Fibroblast of the conjunctiva (primary cell): ENCODE results near the gene FRMD4A.
A peak's percentile ranks its signal among the peaks of the same experiment; 100 is the strongest.

Experiments
- DNase-seq: peaks from one replicate; pipeline ENCODE4 v3.0.0-alpha.2; 2010; ENCODE audit warnings: low read depth

Gene FRMD4A

DNA sequence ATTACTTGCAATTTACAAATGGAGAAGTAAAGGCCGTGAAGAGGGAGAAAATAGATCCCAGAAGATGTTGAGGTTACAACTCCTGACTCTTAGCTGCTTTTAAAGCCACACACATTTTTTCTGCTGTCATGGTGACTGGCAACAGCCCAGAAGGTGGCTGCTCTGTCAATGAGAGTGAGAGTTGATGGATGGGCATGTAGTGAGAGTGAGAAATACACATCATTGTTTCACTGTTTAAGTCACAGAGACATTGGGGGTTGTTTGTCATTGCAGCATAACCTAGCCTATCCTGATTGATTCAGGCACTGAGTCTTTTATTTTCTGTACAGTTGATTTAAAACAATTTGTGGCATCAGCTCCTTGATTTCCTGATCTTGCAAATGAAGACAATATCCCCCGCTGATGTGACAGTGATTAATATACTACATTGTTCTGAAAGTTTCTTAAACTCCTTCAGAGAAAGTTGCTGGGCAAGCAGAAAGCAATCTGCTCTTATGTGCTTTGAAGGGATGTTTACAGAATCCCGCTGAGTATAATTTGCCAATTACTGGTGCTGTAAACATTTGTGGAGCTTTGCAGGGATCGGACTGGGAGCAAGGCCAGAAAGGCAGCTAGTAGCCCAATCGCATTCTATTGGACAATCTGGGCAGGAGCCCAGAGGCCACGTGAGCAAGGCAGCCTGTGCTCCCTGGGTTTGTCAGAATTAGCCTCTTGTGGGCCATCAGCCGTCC is 514.4 kb downstream of the FRMD4A start:
- peak; percentile 72 for DNase-seq

DNA sequence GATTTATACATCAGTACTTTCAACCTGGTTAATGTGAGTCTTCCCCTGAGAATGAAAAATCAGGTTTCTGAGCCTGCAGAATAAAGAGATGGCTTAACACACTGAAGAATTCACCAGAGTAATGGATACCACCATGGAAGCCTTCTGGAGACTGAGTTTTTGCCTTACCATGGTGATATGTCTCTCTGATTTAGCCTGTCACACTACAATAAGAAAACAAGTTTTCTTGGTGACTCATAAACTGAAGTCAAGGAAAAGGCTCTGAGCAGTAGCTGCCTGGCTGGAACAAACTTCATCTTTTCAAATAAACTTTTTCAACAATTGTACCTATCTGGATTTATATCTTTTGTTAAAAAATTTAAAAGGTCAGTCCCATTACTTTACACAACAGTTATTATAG is 515.0 kb downstream of the FRMD4A start:
- no peak for DNase-seq

DNA sequence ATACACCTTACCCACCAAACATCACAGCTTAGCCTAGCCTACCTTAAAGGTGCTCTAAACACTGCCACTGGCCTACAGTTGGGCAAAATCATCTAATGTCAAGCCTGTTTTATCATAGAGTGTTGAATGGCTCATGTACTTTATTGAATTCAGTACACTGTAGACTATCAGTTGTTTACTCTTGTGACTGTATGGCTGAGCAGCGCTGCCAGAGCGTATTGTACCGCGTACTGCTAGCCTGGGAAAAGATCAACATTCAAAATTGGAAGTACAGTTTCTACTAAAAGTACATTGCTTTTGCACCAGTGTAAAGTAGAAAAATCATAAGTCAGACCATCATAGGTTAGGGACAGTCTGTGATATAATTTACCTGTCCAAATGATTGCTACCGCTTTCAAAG is 517.2 kb downstream of the FRMD4A start:
- DNase-seq = no peak

DNA sequence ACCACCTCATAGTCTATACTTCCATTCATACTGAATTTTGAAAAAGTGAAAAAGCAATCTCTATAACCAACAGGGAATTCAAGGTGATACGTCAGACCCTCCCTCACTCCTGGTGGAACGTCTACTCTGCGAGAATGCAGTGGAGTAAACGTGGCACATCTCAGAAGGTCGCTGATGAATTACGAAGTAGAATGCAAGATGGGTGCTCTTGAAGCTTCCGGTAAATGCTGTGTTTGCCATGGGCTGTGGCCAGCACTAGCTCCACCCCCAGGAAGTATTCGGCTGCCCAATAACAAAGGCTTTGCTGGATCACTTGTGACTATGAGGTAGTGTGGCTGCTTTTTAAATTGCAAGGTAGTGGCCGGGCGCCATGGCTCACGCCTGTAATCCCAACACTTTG is 517.9 kb downstream of the FRMD4A start:
- no peak for DNase-seq

DNA sequence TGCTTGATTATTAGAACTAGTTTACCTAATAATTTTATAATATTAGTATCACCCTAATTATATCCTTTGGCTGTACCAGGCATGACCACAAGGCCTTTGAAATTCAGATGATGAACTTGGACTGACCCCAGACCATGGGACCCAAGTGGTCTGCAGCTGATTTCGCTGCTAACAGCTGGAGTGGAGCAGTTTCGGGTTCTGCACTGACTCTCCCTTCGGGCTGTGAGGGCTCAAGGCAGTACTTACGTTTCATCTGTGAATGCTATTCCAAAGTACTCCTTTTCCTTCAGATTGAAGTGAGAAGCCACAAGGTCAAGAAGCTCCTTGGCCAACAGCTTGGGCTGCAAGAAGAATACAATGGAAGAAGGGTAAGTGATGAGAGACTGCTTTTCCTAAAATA is 520.2 kb downstream of the FRMD4A start:
- DNase-seq = no peak

DNA sequence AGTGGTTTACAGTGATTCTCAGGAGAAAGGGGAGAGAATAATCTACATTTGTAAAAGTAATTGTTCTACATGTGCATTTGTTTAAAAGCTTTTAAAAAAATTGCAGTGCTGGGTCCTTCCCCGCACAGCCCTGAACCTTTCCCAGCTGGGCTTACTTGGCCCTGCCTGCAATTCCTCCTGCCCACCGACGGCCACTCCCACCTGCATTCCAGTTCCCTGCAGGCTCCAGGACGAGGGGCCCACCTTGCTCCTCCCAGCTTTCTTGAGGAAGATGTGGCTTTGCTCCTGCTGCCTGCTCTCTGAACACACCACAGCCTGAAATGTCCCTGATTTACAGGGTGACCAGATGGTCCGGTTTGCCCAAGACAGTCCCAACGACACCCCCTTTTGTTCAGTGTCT is 521.3 kb downstream of the FRMD4A start:
- no peak for DNase-seq

DNA sequence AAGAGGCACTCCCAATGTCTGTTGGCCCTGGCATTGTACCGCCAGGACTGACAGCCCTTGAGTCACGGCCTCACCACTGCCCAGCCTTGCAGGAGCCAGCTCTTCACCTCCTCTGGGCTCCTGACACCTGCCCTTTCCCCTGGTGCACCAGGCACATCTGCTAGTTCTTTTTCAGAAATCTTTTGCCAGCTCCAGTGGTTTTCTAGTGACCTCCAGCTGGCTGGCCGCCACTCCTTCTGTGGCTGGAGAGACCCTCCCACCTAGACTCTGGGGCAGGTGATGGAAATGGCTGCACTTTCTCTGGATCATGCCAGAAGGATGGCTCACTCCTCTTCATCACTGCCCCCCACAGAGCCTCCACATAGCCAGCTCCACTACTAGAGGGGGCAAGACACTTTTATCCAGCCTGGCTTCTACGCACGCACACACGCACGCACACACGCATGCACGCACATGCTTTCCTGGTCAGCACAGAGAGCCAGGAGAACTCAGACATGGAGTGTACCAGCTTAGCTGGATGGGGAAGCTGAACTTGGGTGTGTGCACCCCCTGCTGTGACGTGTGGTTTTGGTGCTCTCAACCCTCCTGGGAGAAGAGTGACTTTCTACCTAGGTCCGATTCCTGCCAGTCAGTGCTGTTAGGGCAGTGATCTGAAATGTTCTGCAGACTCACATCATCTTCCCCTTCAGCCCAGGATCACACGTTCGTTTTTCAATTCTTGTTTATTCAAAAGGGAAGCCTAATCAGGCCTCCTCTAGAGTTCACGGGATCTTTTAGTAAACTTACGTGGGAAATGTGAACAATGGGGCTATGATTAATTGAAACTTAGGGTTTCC is 522.0 kb downstream of the FRMD4A start:
- DNase-seq = no peak

DNA sequence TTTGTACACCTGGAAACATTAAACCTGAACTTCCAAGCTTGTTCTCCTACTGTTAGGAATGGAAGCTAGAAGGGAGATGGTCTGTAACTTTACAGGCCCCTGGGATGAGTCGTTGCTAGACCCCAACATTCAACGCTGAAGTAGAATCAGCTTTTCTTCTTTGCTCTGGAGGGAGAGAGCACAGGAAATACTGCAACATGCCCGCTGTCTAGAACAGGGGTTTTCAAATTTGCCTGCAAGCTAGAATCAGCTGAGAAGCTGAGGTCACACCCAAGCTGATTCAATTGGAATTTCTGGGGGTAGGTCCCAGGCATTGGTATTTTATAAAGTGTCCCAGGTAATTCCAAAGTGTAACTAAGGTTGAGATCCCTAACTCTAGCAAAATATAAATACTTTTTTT is 524.3 kb downstream of the FRMD4A start:
- DNase-seq = no peak

DNA sequence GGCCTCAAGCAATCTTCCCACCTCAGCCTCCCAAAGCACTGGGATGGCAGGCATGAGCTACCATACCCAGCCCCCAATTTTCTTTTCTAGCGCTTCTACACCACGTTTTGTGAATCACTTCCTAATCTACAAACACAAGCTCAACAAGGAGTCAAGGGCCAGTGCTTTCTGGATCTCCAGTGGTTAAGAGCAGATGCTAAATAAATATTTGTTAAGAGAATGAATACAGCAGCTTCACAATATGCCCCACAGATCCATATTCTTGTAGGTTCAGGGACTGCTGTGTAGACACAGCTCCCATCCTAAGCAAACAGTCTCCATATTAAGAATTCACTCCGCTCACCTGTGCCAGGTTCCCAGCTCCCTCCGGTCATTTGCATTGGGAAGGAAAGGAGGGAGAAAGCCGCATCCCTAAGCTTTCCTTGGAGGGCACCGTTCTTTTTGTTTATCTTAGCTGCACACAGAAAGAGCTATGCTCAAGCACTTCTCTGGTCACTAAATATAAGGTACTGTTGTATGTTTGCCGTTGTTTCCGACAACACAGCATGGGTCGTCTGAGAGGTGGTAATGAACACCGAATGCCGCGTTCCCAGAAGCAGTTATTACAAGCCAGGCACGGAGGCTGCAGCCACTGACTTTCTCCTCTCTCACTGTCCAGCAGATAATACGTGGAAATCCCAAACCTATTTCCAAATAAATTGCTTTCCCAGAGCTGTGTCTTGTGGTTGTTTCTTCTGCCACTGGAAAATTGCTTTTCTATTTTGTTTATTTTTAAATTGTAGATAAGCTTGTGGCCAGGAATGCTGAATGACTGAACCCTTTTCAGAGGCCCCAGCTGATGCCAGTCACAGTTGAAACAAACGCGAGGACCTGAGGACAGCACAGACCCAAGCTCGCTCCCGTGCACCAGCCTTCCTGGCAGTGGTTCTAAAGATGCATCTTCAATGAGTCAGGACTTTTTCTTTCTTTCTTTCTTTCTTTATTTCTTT is 526.9 kb downstream of the FRMD4A start:
- DNase-seq = no peak

DNA sequence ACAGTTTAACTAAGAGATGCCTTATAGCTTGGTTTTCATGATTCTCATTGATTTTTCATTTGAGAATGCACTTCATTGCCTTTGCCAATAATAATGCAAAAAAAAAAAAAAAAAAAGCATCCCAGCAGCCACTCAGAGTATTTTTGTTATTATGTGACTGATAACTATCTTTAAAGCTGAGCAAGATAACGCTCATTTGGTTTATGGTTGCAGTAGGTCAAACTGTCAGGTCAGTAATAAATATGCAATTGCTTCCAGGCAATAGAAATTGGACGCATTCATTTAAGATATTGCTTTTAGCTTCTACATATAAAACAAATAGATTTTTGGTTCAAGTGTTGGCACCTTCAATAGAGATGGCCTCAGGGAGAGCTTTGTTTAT is 528.8 kb downstream of the FRMD4A start:
- no peak for DNase-seq

DNA sequence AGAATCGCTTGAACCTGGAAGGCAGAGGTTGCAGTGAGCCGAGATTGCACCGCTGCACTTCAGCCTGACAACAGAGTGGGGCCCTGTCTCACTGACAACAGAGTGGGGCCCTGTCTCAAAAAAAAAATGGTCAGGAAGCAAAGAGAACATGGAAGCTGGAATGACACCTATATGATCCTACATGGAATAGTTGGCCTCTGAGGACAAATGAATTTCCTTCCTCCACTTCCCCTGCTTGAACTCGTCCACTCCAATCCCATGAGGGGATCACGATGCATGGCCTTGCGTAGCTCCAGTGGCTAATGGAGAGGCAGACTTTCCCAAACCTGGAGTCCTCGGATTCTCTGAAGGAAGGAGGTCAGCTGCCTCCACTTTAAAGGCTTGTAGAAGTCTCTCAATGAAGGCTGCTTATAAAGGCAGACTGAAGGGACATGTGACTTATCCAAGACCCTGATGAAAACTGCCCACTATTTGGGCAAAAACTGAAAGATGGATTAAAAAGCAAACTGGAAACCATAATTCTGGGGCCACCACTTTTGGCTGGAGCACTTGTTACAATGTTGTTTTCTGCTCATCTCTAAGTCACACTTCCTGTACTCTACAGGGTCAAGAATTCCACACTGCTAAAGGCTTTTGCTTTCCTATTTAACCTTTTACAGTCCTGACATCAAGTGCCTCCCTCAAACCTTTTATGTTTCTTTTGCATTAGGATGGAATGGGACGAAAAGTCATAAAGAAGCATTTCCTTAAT is 529.4 kb downstream of the FRMD4A start:
- no peak for DNase-seq

DNA sequence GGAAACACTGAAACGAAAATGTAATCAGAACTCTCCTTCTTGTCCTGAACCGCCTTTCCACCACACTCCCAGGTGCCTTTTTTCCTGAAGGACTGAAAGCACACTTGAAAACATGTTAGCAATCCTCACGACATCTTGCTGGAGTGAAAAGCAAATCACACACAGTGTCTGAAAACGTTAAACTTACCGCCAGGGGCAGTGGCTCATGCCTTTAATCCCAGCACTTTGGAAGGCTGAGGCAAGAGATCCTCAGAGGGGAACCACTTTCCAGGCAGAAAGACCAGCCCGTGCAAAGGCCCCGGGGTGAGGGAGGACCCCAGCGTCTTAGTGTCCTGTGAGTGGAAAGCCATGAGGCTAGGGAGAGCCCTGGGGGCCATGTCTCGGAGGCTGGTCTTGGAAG is 533.6 kb downstream of the FRMD4A start:
- DNase-seq = no peak

DNA sequence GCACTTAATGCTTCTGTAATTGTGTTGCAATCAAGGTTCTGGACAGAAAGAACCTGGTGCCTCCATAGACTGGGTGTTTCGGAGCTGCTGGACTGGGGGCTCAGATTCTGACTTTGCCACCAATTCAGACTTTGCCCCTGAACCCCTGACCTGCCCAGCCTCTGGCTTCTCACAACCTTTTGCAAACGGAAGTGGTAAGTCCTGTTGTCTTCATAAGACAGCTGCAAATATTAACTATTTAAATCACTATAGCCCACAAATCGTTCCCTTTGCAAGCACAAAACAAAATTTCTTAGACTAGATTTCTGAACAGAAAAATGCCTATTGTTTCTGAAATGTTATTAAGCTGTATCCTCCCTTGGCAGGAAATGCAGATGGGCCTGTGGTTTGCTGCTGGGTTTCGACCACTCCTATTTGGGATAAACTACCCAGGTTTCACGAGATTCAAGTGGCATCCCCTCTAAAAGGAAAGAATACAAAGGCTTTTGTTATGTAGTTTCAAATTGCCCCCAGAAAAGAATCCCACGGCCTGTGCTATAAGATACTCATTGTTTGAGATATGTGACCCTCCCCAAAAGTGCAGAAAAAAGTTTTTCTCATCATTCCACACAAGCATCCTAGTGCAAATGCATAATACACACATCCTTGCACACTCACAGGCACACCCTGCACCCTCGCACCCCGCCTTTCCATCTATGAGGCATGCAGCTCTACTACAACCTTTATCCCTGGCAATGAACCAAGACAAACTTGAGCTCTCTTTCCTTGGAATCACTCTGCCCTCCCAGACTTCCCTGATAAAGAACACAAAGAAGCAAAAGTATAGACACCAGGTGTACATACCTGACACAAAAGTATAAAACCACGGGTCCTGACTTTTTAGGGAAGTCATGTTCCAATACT is 534.8 kb downstream of the FRMD4A start:
- no peak for DNase-seq

DNA sequence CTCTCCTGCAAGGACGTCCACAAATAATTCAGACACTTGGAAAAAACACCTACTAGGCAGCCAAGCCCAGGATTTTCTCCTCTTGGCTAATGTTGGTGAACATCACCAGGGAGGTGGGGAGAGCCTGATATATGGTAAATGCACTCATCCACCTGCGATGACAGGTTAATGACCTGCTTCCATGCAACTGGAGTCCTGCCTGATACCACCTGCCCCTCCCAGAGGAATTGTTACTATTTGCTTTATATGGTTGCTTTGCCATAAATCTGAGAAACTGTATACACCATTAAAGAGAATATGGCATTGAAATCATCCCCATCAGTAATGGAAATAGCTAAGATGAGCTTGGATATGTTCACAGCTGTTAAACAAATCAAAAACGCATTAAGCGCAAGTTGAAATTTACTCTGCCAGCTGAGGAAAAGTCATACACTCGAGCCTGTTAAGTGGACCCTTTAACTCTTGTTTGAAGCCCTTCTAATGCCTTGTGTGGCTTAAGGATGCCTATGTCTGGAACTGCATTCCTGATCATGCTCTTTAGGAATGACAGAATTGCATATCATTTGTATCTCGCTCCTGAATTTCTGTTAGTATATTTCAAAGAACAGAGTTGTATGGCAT is 535.6 kb downstream of the FRMD4A start:
- DNase-seq = no peak

DNA sequence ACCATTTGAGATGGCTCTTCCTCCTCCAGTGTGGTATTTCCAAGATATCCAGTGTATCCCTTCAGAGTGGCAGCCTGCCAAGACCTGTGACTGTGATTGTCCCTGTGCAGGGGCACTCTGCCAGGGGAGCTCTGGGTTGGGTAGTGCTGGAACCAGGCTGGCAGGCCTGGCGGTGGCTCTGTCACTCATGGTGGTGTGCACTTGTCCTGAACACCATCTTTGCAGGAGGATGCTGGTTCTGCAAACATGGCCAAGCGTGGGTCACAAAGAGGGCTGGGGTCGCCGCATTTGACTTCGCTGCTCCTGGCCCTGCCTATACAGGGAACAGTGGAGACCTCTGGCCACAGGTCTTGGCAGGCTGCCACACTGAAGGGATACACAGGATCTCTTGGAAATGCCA is 538.7 kb downstream of the FRMD4A start:
- DNase-seq = no peak

DNA sequence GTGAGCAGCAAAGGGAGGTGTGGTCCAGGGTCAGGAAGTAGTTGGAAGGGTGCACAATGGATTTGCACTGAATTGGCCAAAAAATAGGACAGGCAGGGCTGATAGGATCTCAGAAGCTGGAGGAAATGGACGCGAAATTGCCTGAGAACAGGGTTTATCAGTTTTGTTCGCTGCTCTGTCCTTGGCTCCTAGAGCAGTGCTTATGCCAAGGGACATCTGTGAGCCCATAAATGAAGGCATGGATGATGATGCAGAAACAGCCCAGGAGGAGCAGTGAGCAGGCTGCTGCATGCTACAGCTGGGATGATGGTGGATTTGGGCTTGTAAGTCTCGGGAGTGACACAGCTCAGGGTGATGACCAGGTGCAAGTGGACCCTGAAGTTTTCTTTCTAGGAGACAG is 539.2 kb downstream of the FRMD4A start:
- DNase-seq = no peak

DNA sequence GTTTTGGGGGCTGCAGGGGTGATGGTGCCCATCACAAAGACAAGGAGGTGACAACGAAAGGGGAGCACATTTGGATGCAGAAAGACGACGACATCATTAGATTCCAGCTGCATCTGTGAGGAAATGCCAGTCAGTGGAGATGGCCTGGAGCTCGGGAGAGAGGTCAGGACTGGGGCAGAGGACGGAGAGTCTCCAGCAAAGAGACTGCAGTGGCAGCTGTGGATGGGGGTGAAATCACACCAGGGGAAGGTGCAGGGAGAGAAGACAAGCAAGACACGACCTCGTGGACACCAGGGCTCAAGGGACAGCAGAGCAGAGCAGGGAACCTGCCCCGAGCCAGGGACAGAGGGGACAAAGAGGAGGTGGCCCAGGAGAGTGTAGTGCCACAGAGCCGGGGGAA is 540.5 kb downstream of the FRMD4A start:
- no peak for DNase-seq

DNA sequence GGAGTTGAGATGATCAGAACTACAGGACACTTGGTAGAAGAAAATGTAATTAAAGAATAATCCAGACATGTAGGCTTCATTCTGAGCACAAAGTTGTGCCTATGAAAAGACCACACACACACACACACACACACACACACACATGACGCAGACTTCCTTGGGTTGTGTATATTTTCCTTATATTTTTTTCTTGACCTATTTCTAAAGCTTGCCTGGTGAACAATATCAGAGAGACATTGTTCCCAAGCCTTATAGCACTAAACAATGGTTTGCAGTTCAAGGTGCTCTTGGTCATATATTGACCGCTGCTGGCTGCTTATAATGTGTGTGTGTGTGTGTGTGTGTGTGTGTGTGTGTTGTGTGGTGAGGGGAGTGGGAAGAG is 541.3 kb downstream of the FRMD4A start:
- no peak for DNase-seq

DNA sequence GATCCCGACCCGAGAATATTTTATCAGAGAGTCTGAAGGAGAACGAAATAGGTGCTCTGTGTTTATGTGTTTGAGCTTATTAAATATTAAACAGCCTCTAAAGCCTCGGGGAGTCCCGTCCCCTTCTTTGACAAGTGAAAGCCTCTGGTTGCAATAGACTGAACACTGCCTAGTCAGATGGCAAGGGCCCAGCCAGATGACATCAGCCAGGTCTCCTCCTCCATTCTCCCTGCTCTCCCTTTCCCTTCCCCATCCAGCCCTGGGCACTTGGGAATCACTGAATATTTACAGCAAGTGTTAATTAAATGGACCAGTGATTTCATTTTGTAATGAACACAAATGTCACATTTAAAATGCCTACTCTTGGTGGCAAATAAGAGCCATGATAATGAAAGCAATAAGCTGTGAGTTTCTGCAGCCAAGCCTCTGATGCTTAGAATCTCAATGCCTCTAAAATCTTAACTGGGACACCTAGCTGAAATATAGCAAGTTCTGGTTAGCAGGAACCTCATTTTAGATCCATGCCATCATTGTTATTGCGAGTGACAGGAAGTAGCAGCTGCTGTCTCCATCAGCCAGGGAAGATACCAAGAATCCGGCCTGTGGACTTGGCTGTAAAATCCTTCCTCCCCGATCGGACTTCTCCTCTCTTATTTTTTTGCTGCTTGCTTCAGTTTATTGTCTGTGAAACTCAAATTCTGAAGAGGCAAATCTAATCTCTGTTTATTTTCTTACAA is 541.8 kb downstream of the FRMD4A start:
- DNase-seq = no peak

DNA sequence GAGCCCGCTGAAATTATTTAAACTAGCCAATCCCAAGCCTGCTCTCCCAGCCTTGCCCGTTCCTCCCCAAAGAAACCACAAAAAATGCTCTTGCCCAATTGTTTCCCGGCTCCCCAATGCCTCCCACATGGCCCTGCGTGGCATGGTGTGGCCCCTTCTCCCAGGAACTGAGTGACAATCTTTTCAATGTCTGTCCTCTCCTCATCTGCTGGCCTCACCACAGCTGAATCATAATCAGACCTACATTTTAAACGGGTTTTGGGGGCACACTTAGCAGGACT is 542.5 kb downstream of the FRMD4A start:
- DNase-seq = no peak
